ENCODE data around the gene VNN1.

Gene VNN1

GRCh38 chr6:132713352-132714134, at the start of gene VNN1:
Gene VNN1 (minus strand): TSS chr6:132714055. CDS start chr6:132714035, 20 bp downstream.
- peak; percentile 70 for DNase-seq

GRCh38 chr6:132763269-132763668, 49.4 kb upstream of the VNN1 start:
- DNase-seq: peak; percentile 59

GRCh38 chr6:132760256-132760655, 46.4 kb upstream of the VNN1 start:
- no peak for DNase-seq

GRCh38 chr6:132758689-132759088, 44.8 kb upstream of the VNN1 start:
- no peak for DNase-seq

- DNase-seq: no peak
These were observed 38.4 kb upstream of the VNN1 start for GRCh38 chr6:132752255-132752654.

- DNase-seq: no peak
These were observed 38.0 kb upstream of the VNN1 start for GRCh38 chr6:132751828-132752227.

- DNase-seq: no peak
These were observed 37.5 kb upstream of the VNN1 start for GRCh38 chr6:132751306-132751705.

GRCh38 chr6:132750455-132751248, 36.8 kb upstream of the VNN1 start:
- DNase-seq: no peak

- no peak for DNase-seq
These were observed 35.3 kb upstream of the VNN1 start for GRCh38 chr6:132749111-132749510.

GRCh38 chr6:132748446-132748845, 34.6 kb upstream of the VNN1 start:
- no peak for DNase-seq

- no peak for DNase-seq
These were observed 32.2 kb upstream of the VNN1 start for GRCh38 chr6:132746048-132746447.

GRCh38 chr6:132742495-132742894, 28.6 kb upstream of the VNN1 start:
- no peak for DNase-seq

GRCh38 chr6:132741281-132741680, 27.4 kb upstream of the VNN1 start:
- DNase-seq: no peak

- no peak for DNase-seq
These were observed 22.4 kb upstream of the VNN1 start for GRCh38 chr6:132736239-132736638.

- peak; percentile 27 for DNase-seq
These were observed 20.9 kb upstream of the VNN1 start for GRCh38 chr6:132734694-132735236.

GRCh38 chr6:132733814-132734213, 20.0 kb upstream of the VNN1 start:
- DNase-seq: no peak

GRCh38 chr6:132733283-132733682, 19.4 kb upstream of the VNN1 start:
- DNase-seq: no peak

GRCh38 chr6:132731086-132731485, 17.2 kb upstream of the VNN1 start:
- DNase-seq: no peak

GRCh38 chr6:132730560-132730959, 16.7 kb upstream of the VNN1 start:
- DNase-seq: no peak

- DNase-seq: no peak
These were observed 14.8 kb upstream of the VNN1 start for GRCh38 chr6:132728616-132729015.

GRCh38 chr6:132726608-132726975, 12.7 kb upstream of the VNN1 start:
- no peak for DNase-seq

- DNase-seq: no peak
These were observed 12.2 kb upstream of the VNN1 start for GRCh38 chr6:132725947-132726607.

GRCh38 chr6:132725471-132725870, 11.6 kb upstream of the VNN1 start:
- DNase-seq: no peak
